ENCODE results near the gene JMJD7.

The JMJD7 gene

GRCh38 chr15:41812820-41813375 is 15.0 kb upstream of the JMJD7 start:
- no peak for DNase-seq (ENCODE audit: low read depth)
- H3K4me3 ChIP-seq (ENCODE audit: control insufficient read depth, low read depth, low read length): no peak overlapping the region
- TF ChIP-seq, protein P1, sequence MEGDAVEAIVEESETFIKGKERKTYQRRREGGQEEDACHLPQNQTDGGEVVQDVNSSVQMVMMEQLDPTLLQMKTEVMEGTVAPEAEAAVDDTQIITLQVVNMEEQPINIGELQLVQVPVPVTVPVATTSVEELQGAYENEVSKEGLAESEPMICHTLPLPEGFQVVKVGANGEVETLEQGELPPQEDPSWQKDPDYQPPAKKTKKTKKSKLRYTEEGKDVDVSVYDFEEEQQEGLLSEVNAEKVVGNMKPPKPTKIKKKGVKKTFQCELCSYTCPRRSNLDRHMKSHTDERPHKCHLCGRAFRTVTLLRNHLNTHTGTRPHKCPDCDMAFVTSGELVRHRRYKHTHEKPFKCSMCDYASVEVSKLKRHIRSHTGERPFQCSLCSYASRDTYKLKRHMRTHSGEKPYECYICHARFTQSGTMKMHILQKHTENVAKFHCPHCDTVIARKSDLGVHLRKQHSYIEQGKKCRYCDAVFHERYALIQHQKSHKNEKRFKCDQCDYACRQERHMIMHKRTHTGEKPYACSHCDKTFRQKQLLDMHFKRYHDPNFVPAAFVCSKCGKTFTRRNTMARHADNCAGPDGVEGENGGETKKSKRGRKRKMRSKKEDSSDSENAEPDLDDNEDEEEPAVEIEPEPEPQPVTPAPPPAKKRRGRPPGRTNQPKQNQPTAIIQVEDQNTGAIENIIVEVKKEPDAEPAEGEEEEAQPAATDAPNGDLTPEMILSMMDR (IDR thresholded peaks at IDR 0.05; ENCODE audit: control insufficient read depth, insufficient read depth, low read depth, low read length, missing control alignments): no peak

GRCh38 chr15:41813426-41813825 is 14.5 kb upstream of the JMJD7 start:
- no peak overlapping the region for H3K4me3 ChIP-seq (ENCODE audit: control insufficient read depth, low read depth, low read length)
- TF ChIP-seq, protein P1 (IDR thresholded peaks at IDR 0.05; ENCODE audit: control insufficient read depth, insufficient read depth, low read depth, low read length, missing control alignments): no peak
- DNase-seq (ENCODE audit: low read depth): no peak

GRCh38 chr15:41814534-41814933 is 13.4 kb upstream of the JMJD7 start:
- TF ChIP-seq, protein P1 (IDR thresholded peaks at IDR 0.05; ENCODE audit: control insufficient read depth, insufficient read depth, low read depth, low read length, missing control alignments): no peak
- no peak for DNase-seq (ENCODE audit: low read depth)
- no peak overlapping the region for H3K4me3 ChIP-seq (ENCODE audit: control insufficient read depth, low read depth, low read length)

GRCh38 chr15:41816788-41817187 is 11.1 kb upstream of the JMJD7 start:
- DNase-seq (ENCODE audit: low read depth): no peak
- TF ChIP-seq, protein P1 (IDR thresholded peaks at IDR 0.05; ENCODE audit: control insufficient read depth, insufficient read depth, low read depth, low read length, missing control alignments): no peak
- no peak overlapping the region for H3K4me3 ChIP-seq (ENCODE audit: control insufficient read depth, low read depth, low read length)

- no peak for DNase-seq (ENCODE audit: low read depth)
- TF ChIP-seq, protein P1 (IDR thresholded peaks at IDR 0.05; ENCODE audit: control insufficient read depth, insufficient read depth, low read depth, low read length, missing control alignments): no peak
- no peak overlapping the region for H3K4me3 ChIP-seq (ENCODE audit: control insufficient read depth, low read depth, low read length)
These were observed 10.6 kb upstream of the JMJD7 start for GRCh38 chr15:41817327-41817726.

DNA sequence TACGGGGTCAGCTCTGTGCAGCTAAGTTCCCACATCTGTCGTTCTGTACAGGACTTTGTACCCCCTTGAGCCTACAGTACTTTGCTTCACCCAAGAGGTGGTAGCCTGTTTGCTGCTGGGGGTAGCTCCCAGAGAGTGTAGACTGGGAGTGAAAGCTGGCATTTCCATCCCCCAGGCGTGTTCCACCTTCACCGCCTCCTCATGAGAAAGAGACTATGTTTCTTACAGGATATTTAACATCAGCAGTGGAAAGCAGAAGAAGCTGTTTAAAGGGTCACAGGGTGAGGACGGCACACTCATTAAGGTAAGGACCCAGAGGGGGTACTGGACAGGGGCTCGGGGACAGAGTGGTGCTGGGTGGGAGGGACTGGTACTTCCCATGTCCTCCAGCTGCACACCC is 10.1 kb upstream of the JMJD7 start:
- no peak overlapping the region for H3K4me3 ChIP-seq (ENCODE audit: control insufficient read depth, low read depth, low read length)
- TF ChIP-seq, protein P1 (IDR thresholded peaks at IDR 0.05; ENCODE audit: control insufficient read depth, insufficient read depth, low read depth, low read length, missing control alignments): no peak
- no peak for DNase-seq (ENCODE audit: low read depth)

Data from AG09309 (cell line).